Urinary bladder (tissue), 4 donors: ENCODE measurements around the gene INTS4. TPM values are rescaled to one million over a fixed set of nuclear protein-coding genes. Genes with fewer than 3 reads are reported as not detected.
A peak's percentile ranks its signal among the peaks of the same experiment; 100 is the strongest.
"Not testable (repeated sequence)": the region's sequence is repeated elsewhere in the genome, so short reads cannot be mapped to it uniquely, and the experiment has no call there.

Experiments used
- DNase-seq: peaks from one replicate; pipeline ENCODE4 v3.0.0-alpha.2; 2015; ENCODE audit errors: extremely low spot score
- H3K27ac ChIP-seq: one replicate; pipeline ENCODE4 v1.5.1; 2013; ENCODE audit warnings: low read depth, mild to moderate bottlenecking, moderate library complexity
- H3K36me3 ChIP-seq: one replicate; pipeline ENCODE4 v1.6.1; 2013; ENCODE audit warnings: mild to moderate bottlenecking, moderate library complexity; ENCODE audit not compliant: insufficient read depth
- H3K4me1 ChIP-seq: one replicate; pipeline ENCODE4 v1.6.1; 2013; ENCODE audit warnings: mild to moderate bottlenecking, moderate library complexity; ENCODE audit not compliant: insufficient read depth
- H3K4me3 ChIP-seq: one replicate; pipeline ENCODE4 v1.5.1; 2013; ENCODE audit warnings: low read depth, low read length
- WGBS: extraction: QIAGEN DNeasy Blood & Tissue Kit; methylation state at CpG from one replicate; pipeline ENCODE4 v1.1.7; 2013; 5-methylcytosine and 5-hydroxymethylcytosine counted together
- polyA plus RNA-seq: library from polyadenylated mRNA; stranded (reverse); fragments of 200-250 nt; gene quantifications from one replicate; pipeline ENCODE4 v1.2.3, GENCODE V29; 2013
- total RNA-seq: library from RNA; depleted of rRNA; stranded (reverse); fragments of >200 nt; gene quantifications from one replicate; pipeline ENCODE4 v1.2.3, GENCODE V29; 2014
- donor health status: healthy with polysubstance abuse.
- donor health status: healthy.

INTS4 gene
- total and polyA plus RNA-seq, 2 donors: 14.5 to 50.4 TPM

DNA sequence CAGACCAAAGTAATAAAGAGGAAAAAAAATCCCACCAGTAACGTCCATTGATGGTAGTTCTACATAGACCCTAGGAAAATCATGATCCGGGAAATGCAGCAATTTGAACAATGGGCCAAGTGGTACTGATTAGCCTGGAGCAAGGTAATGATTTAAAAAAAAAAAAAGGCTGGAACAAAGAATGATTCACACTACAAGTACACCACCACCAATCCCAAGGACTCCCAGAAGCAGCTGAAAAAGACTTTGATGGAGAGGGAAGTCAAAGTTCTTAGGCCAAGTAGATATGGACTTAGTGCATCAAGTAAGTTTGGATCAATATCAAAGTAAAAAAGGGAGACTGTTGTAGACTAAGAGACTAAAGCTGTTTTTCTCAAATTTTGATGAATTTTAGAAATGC is 16.8 kb upstream of the INTS4 start:
- H3K27ac ChIP-seq: no peak overlapping the region
- H3K4me1 ChIP-seq: no peaks in the 10 kb centered on the region
- peaks cover 1% of the 10 kb centered on the region for H3K36me3 ChIP-seq
- H3K4me3 ChIP-seq: no peak overlapping the region
- DNase-seq: no peak
- WGBS: 85% methylated on average over 2 of the region's 2 CpGs

DNA sequence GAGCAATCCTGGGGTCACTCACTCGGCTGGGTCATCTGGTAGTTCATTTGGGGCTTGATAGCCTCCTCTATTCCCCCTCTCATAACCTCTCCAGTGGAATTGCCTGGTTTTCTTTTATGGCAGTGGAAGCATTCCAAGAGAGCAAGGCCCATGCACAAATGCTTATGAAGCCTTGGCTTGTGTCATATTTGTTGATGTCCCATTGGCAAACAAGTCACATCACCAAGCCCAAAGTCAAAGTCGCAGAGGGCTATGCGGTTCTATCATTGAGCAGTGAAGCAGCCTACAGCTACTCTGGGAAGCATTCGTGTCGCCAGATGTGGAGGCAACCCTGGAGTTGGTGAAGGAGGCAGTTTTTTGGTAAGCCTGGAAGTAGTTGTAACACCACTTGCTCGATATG is 16.3 kb upstream of the INTS4 start:
- DNase-seq: no peak
- H3K27ac ChIP-seq: no peak overlapping the region
- 89% methylated on average over 6 of the region's 6 CpGs for WGBS
- no peak overlapping the region for H3K4me3 ChIP-seq
- no peaks in the 10 kb centered on the region for H3K36me3 ChIP-seq
- no peaks in the 10 kb centered on the region for H3K4me1 ChIP-seq

DNA sequence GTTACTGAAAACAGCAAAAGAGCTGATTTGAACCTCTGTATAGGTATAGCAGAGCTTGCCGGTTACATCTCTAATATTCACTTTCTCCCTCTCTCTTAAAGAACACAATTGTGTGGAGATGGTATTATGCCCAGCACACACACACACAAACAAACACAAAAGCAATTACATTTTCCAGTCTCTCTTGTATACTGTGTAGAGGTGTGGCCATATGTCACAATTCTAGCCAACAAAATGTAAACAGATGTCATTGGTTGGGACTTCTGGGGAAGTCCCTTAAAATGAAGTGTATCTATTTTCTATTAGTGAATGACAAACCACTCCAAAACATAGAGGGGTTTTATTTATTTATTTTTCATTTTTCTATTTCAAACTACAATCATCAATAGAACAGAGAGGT is 15.8 kb upstream of the INTS4 start:
- Histone ChIP-seq H3K27ac (no peak overlapping the region), H3K4me1 (no peaks in the 10 kb centered on the region), H3K4me3 (no peak overlapping the region), H3K36me3 (no peaks in the 10 kb centered on the region)
- 93% methylated on average over 1 of the region's 1 CpG for WGBS
- no peak for DNase-seq

DNA sequence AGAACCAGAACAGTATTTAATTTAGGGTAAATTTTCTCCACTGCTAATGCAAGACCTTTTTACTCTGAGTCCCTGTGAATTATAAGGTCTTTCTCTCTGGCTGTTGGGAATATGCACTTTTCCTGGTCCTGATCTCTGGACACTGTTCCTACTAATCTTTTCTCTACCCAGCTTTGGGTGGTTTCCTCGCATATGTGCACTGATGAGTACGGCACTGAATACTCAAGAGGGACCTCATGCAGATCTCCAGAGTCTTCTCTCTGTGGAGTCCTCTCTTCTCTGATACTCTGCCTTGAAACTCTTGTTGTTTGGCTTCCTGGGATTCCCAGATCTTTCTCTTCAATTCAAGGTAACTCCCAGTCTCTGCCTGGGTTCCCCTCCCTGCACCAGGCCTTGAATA is 14.6 kb upstream of the INTS4 start:
- Histone ChIP-seq H3K27ac (no peak overlapping the region), H3K4me1 (no peaks in the 10 kb centered on the region), H3K4me3 (no peak overlapping the region), H3K36me3 (no peaks in the 10 kb centered on the region)
- DNase-seq: no peak
- WGBS: 94% methylated on average over 2 of the region's 2 CpGs

- Histone ChIP-seq H3K27ac (no peak overlapping the region), H3K4me3 (no peak overlapping the region), H3K36me3 (no peaks in the 10 kb centered on the region), H3K4me1 (no peaks in the 10 kb centered on the region)
- DNase-seq: no peak
- WGBS: 6% methylated on average over 1 of the region's 1 CpG
Measured at GRCh38 chr11:78000193-78000592, 5.7 kb upstream of the INTS4 start.

GRCh38 chr11:77999446-78000030 is 5.1 kb upstream of the INTS4 start:
- H3K36me3 ChIP-seq: no peaks in the 10 kb centered on the region
- no peak overlapping the region for H3K4me3 ChIP-seq
- 95% methylated on average over 1 of the region's 1 CpG for WGBS
- no peaks in the 10 kb centered on the region for H3K4me1 ChIP-seq
- H3K27ac ChIP-seq: no peak overlapping the region
- DNase-seq: no peak

GRCh38 chr11:77993902-77994301 is 566 bp downstream of the INTS4 start:
- Histone ChIP-seq H3K27ac (no peak overlapping the region), H3K36me3 (no peaks in the 10 kb centered on the region), H3K4me3 (peak overlapping the region; percentile 62), H3K4me1 (peaks cover 2% of the 10 kb centered on the region)
- 4% methylated on average over 11 of the region's 11 CpGs for WGBS
- DNase-seq: no peak

- Histone ChIP-seq H3K36me3 (no peaks in the 10 kb centered on the region), H3K4me3 (no peak overlapping the region), H3K4me1 (peaks cover 2% of the 10 kb centered on the region), H3K27ac (no peak overlapping the region)
- WGBS: 94% methylated on average over 5 of the region's 5 CpGs
- no peak for DNase-seq
Measured at GRCh38 chr11:77990981-77991380, 3.5 kb downstream of the INTS4 start.

DNA sequence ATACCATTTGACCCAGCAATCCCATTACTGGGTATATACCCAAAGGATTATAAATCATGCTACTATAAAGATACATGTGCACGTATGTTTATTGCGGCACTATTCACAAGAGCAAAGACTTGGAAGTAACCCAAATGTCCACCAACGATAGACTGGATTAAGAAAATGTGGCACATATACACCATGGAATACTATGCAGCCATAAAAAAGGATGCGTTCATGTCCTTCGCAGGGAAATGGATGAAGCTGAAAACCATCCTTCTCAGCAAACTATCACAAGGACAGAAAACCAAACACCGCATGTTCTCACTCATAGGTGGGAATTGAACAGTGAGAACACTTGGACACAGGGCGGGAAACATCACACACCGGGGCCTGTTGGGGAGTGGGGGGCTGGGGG is 8.0 kb downstream of the INTS4 start:
- not testable (repeated sequence) for H3K27ac ChIP-seq, H3K36me3 ChIP-seq, H3K4me3 ChIP-seq, DNase-seq, H3K4me1 ChIP-seq
- 97% methylated on average over 8 of the region's 8 CpGs for WGBS

DNA sequence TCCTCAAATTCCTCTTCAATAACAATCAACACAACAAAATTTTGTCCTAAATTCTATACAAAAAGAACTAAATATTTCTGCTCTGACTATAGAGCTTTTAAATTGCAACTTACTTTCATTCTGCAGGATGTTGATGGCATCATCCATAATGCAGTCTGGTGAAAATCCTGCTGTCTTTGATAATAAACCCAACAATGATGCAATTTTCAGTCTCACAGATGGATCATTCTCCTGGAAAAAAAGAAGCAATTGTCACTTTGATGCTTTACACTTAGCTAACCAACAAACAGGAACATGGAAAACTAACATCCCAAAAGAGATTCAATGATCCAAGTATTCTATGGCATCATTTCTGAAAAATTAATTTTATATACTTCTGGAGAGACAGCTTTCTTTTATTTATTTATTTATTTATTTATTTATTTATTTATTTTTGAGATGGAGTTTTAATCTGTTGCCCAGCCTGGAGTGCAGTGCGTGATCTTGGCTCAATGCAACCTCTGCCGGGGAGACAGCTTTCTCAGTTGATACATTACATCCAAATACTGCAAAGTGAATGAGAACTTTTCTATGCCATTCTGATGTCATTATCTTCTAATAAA is 13.0 kb downstream of the INTS4 start:
- Histone ChIP-seq H3K4me3 (no peak overlapping the region), H3K4me1 (no peaks in the 10 kb centered on the region), H3K36me3 (peaks cover 2% of the 10 kb centered on the region), H3K27ac (no peak overlapping the region)
- DNase-seq: no peak
- WGBS: 94% methylated on average over 2 of the region's 2 CpGs

DNA sequence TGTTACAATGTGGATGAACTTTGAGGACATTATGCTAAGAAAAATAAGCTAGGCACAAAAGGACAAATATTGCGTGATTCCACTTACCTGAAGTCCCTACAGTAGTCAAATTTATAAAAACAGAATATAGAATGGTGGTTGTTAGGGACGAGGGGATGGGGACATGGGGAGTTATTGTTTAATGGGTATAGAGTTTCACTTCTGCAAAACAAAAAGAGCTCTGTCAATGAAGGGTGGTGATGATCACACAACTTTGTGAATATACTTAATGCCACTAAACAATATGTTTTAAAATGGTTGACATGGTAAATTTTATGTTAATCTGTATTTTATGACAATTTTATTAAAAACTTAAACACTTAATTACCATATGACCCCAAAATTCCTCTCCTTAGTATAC is 26.1 kb downstream of the INTS4 start:
- Histone ChIP-seq H3K4me1 (no peaks in the 10 kb centered on the region), H3K27ac (no peak overlapping the region), H3K4me3 (no peak overlapping the region), H3K36me3 (no peaks in the 10 kb centered on the region)
- 95% methylated on average over 2 of the region's 2 CpGs for WGBS
- no peak for DNase-seq

- DNase-seq: no peak
- no peak overlapping the region for H3K4me3 ChIP-seq
- no peaks in the 10 kb centered on the region for H3K4me1 ChIP-seq
- no peaks in the 10 kb centered on the region for H3K36me3 ChIP-seq
- H3K27ac ChIP-seq: no peak overlapping the region
Measured at GRCh38 chr11:77967753-77968152, 26.7 kb downstream of the INTS4 start.

- Histone ChIP-seq H3K4me1 (no peaks in the 10 kb centered on the region), H3K27ac (no peak overlapping the region), H3K4me3 (no peak overlapping the region), H3K36me3 (no peaks in the 10 kb centered on the region)
- 93% methylated on average over 2 of the region's 2 CpGs for WGBS
- no peak for DNase-seq
Measured at GRCh38 chr11:77967121-77967520, 27.3 kb downstream of the INTS4 start.

DNA sequence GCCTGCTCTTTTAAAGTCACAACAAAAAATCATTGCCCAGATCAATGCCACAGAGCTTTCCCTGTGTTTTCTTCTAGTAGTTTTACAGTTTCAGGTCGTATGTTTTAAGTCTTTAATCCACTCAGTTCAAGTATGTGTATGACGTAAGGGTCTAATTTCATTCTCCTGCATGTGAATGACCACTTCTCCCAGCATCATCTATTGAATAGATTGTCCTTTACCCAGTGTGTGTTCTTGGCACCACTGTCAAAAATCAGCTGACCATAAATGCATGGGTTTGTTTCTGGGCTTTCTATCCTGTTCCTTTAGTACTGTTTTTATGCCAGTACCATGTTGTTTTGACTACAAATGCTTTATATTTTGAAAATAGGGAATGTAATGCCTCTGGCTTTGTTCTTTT is 28.1 kb downstream of the INTS4 start:
- Histone ChIP-seq H3K4me1 (no peaks in the 10 kb centered on the region), H3K4me3 (no peak overlapping the region), H3K36me3 (no peaks in the 10 kb centered on the region), H3K27ac (no peak overlapping the region)
- WGBS: 78% methylated on average over 2 of the region's 2 CpGs
- no peak for DNase-seq

GRCh38 chr11:77959434-77959833 is 35.0 kb downstream of the INTS4 start:
- Histone ChIP-seq H3K4me1 (no peaks in the 10 kb centered on the region), H3K36me3 (no peaks in the 10 kb centered on the region), H3K4me3 (no peak overlapping the region), H3K27ac (no peak overlapping the region)
- 70% methylated on average over 4 of the region's 4 CpGs for WGBS
- no peak for DNase-seq
